HG03442 (cell line): Measurements from ENCODE around the gene C19orf81.

Experiments used
- ATAC-seq: cut with Tn5 transposase; IDR thresholded peaks from one replicate; pipeline ENCODE4 v1.9.1; 2021; ENCODE audit warnings: mild to moderate bottlenecking, moderate library complexity; ENCODE audit not compliant: unreplicated experiment

The C19orf81 gene

GRCh38 chr19:50629194-50629593 is 20.1 kb upstream of the C19orf81 start:
- ATAC-seq: no peak

GRCh38 chr19:50629801-50630200 is 19.4 kb upstream of the C19orf81 start:
- no peak for ATAC-seq

GRCh38 chr19:50632151-50632835 is 17.0 kb upstream of the C19orf81 start:
- ATAC-seq: no peak

DNA sequence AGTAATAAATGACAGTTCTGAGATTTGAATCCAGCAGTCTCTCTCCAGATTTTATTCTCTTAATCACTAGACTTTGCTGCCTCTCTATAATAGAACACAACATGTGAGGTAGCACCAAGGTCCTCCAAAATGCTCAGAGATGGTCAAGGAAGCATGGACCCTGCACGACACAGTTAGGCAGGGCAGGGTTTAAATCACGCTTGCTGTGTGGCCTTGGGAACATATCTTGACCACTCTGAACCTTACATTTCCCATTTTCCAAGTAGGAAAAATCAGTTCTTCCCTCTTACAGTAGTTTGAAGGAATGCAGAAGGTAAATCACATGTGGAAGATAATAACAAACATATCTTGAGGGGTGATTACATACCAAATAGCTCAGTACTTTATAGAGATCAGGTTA is 15.9 kb upstream of the C19orf81 start:
- no peak for ATAC-seq

DNA sequence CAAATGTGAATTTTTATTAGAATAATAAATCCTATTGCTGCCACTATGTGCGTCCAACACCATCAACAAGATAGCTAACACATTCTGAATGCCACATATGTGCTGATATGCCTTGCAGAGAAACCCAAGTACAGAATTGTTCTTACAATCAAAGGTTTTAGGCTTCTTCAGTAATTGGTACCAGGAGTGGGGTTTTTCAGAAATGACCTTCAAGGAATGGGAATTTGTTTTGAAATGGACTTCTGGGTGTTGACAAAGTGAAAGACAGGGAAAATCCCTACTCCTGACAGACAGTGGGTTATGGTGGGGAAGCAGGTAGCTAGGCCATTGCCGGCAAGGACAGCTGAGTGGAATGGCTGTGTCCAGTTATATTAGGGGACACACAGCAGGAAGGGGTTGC is 15.3 kb upstream of the C19orf81 start:
- no peak for ATAC-seq

GRCh38 chr19:50636317-50637085 is 12.7 kb upstream of the C19orf81 start:
- no peak for ATAC-seq

GRCh38 chr19:50638600-50638999 is 10.6 kb upstream of the C19orf81 start:
- ATAC-seq: no peak

DNA sequence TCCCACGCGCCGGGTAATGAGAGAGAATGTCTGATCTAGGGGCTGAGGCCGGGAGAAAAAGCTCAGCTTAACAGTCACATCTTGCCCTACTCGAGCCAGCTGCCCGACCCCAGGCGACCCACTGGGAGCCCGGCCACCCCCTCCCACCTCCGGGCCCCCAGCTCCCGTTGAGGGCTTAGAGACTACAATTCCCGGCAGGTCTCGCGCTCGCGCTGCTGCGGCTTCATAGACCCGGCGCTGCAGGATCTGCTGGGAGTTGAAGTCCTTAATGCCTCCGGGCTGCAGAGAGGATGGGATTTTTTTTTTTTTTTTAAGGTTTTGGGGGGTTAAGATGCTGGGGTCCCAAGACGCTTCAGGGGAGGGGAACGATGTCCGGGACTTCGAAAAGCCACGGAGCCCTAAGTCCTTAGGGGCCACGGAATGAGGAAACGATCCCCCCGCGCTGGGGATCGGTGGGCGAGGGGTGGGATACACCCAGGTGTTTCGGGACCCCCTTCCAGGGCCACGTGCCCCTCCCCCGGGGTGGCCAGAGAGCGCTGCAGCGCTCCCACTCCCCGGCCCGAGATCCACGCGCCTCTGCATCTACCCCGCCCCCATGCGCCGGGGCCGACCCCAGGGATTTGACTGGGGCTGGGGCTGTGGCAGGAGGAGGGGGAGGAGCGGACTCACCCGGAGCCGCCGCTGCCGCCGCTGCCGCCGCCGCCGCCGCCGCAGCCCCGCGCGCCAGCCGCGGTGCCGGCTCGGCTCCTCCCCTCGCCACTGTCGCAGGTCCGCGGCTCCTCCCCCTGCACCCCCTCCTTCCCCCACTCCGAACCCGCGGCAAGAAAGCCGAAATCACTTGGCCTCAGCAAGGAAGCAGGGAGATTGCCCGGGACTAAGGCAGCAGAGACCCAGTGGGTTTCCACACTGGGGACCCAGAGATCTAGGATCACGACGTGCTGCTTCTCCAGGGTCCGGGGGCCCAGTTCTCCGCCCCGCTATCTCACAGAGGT is 9.8 kb upstream of the C19orf81 start, which contains the start of gene SYT3:
SYT3 (minus strand) TSS at position 761 of the 992 bp plus-strand sequence. CDS start 2,470 bp downstream, outside the sequence.
- ATAC-seq: no peak

GRCh38 chr19:50640368-50640767 is 8.9 kb upstream of the C19orf81 start:
- no peak for ATAC-seq

DNA sequence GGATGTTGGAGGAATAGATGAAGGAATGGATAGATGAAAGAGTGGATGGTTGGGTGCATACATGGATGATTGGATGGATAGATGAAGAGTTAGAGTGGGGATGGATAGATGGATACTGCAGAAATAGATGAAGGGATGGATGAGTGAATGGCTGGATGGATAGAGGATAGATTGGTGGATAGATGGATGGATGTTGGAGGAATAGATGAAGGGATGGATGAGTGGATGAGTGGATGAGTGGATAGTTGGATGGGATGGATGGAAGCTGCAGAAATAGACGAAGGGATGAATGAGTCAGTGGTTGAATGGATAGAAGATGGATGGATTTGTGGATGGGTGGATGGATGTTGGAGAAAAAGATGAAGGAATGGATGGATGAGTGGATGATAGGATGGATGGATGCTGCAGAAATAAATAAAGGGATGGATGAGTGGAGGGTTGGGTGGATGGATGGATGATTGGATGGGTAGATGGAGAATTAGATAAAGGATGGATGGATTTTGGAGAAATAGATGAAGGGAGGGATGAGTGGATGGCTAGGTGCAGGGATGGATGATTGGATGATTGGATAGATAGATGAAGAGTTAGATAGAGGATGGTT is 4.8 kb upstream of the C19orf81 start:
- no peak for ATAC-seq

- ATAC-seq: no peak
Observed at GRCh38 chr19:50645107-50645506, 4.1 kb upstream of the C19orf81 start.

DNA sequence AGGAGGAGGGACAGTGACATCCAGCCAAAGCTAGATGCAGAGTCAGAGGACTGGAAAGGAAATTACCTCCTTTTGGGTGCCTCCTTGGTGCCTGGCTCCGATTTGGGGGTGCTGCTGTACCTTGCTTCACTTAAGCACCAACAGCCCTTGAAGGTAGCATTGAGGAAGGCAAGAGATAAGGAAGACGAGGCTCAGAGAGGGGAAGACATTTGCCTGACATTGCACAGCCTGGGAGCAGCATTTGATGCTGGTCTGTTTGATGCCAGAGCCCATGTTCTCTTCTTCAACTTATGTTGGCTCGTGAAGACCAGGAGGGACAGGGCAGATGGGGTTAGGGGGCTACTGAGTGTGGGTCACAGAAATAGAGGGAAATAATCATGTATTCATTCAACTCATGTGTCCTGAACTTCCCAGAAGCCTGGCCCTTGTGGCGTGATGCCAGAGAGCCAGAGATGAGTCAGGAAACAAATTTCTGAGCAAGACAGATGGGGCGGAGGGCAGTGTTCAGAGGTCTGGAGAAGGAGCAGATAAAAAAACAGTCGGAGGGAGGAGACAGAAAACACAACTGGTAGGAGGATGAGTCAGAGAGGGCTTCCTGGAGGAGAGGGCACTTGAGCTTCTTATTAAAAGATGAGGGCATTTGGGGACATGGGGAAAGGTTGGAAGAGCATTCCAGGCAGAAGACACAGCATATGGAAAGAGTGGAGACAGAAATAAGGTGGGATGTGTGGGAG is 3.0 kb upstream of the C19orf81 start:
- no peak for ATAC-seq

- no peak for ATAC-seq
Observed at GRCh38 chr19:50647879-50648615, 1.2 kb upstream of the C19orf81 start.

DNA sequence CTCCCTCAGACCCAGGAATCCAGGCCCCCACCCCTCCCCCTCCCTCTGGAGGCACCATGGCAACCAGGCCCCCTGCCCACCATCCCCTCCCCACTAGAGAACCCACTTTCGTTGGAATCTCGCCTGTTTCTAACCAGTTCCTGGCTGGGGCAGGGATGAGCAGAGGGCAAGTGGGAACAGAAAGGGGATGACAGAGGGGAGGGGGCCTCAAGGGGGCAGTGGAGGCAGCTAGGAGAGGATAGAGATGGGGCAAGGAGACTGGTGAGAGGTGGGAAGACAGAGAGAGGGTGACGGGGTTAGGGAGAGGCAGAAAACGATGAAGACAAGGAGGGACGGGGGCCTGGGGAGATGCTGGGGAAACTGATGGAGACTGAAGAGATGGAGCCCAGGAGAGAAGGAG is 586 bp upstream of the C19orf81 start:
- no peak for ATAC-seq

- ATAC-seq: no peak
Observed at GRCh38 chr19:50651174-50651573, 1.9 kb downstream of the C19orf81 start.

- no peak for ATAC-seq
Observed at GRCh38 chr19:50652722-50653121, 3.5 kb downstream of the C19orf81 start.

DNA sequence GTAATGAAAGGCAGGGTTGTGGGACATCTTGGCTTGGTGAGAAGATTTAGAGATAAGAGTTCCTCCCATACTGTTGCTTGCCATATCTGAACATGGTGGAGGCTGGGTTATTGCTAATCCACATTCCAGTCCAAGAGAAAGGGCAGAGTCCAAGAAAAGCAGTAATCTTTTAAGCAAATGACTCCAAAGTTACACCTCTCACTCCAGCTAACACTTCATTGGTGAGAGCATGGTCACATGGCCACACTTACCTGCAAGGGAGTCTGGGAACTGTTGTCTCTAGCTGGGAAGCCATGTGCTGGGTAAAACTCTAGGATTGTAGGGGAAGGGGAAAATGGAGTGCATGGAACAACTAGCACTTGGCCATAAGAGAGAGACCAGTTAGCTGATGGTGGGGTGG is 5.6 kb downstream of the C19orf81 start:
- ATAC-seq: no peak

DNA sequence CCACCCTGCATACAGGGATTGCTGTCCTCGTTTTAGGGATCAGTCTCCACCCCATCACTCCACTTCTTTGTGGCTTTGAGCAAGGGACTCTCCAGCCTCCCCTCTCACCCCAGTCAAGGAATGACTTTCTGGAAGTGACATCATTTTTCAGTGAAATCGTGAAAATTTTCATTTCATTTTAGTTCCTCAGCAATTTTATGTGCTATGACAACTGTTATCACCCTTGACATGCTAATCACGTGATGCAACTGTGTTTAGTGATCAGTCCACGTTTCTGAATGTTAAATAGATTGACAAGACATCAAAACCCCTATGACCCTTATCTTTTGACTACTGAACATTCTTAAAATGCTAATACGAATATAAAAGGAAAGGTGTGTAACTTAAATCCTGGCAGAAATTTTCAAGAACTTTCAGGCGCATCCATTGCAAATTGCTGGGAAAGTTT is 8.0 kb downstream of the C19orf81 start:
- no peak for ATAC-seq

DNA sequence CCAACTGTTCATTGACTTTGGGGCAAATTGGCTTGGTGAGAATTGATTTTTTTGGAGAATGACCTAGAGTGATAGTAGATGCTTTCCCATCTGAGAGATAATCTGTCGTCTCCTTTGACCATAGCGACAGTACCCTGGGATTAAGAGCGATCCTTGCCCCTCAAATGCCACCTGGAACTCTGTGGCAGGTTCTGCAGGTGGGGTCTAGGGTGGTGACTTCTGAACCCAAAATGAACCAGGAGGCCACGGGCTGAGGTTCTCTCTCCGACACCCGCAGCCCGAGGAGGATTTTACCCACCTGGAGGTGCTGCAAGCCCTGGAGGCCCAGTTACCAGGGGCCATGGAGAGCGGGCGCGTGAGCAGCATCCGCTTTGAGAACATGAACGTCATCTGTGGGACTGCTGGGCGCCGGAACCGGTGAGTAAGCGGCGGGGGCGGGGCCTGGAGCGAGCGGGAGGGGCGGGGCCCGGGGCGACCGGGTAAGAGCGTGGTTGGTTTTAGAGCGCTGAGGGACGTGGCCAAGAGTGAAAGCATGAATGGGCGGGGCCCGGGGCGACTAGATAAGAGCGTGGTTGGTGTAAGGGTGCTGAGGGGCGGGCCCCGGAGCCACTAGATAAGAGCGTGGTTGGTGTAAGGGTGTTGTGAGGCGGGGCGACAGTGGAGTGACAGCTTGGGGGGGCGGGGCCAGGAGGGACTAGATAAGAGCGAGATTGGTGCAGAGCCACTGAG is 8.6 kb downstream of the C19orf81 start:
- peak; percentile 72 for ATAC-seq
